MCF 10A (cell line): ENCODE results near the gene PGLYRP2. TPM values are rescaled to one million over a fixed set of nuclear protein-coding genes. Genes with fewer than 3 reads are reported as not detected.

Experiments used
- BruUV-seq: library from RNA; stranded (reverse); fragments of 400-500 nt; replicated peaks from 2 replicates; lab custom pipeline; 2021; lab: Mats Ljungman, UMichigan
- CTCF ChIA-PET: fragments of 300-600 bp; sonication (Branson Sonifier 250); formaldehyde crosslinking; extraction: SDS; loops from one replicate; lab custom pipeline; 2021; ENCODE audit warnings: antibody characterized with exemption, inconsistent platforms; lab: Yijun Ruan, JAX
- POLR2A ChIA-PET: fragments of 300-600, 350-650 bp; sonication (Branson Sonifier 250); formaldehyde crosslinking; extraction: SDS; loops from one replicate; lab custom pipeline; 2020; ENCODE audit warnings: antibody characterized with exemption, inconsistent platforms; lab: Yijun Ruan, JAX
- DNase-seq: peaks from one replicate; pipeline ENCODE4 v3.0.0-alpha.2; 2018; ENCODE audit not compliant: unreplicated experiment
- H3K27ac Mint-ChIP-seq: one replicate; pipeline ENCODE4 v1.8.0; 2022; ENCODE audit warnings: mild to moderate bottlenecking, low read depth, mixed read lengths; ENCODE audit not compliant: unreplicated experiment
- H3K27me3 Mint-ChIP-seq: one replicate; pipeline ENCODE4 v1.8.0; 2022; ENCODE audit warnings: mixed read lengths; ENCODE audit not compliant: insufficient read depth, unreplicated experiment
- H3K36me3 Mint-ChIP-seq: one replicate; pipeline ENCODE4 v1.8.0; 2022; ENCODE audit warnings: mild to moderate bottlenecking, moderate library complexity, mixed read lengths; ENCODE audit not compliant: insufficient read depth, unreplicated experiment
- H3K4me1 Mint-ChIP-seq: one replicate; pipeline ENCODE4 v1.8.0; 2022; ENCODE audit warnings: mixed read lengths; ENCODE audit not compliant: insufficient read depth, unreplicated experiment
- H3K4me3 Mint-ChIP-seq: one replicate; pipeline ENCODE4 v1.8.0; 2022; ENCODE audit warnings: mild to moderate bottlenecking, moderate library complexity, mixed read lengths; ENCODE audit not compliant: unreplicated experiment
- H3K9me3 Mint-ChIP-seq: one replicate; pipeline ENCODE4 v1.8.0; 2022; ENCODE audit warnings: mixed read lengths; ENCODE audit not compliant: unreplicated experiment
- CTCF ChIP-seq: fragments of 200-600 bp; IDR thresholded peaks from one replicate; pipeline ENCODE4 v1.8.0; 2022; ENCODE audit warnings: antibody characterized with exemption, mild to moderate bottlenecking; ENCODE audit not compliant: unreplicated experiment
- intact Hi-C: fragments of 100-400 bp; cut with micrococcal nuclease; formaldehyde crosslinking; loops from 2 replicates; pipeline ENCODE4 v1.14.1; 2022
- total RNA-seq: library from RNA; stranded (reverse); gene quantifications from 2 replicates; pipeline ENCODE4 v1.2.3, GENCODE V29; 2022

The PGLYRP2 gene
- total RNA-seq, 1 experiment from 2014 or later = not detected

- Mint-ChIP-seq H3K36me3 (no peaks in the 10 kb centered on the region), H3K27ac (peak overlapping the region; percentile 36)
- DNase-seq = no peak
Observed at GRCh38 chr19:15466851-15467733, 12.2 kb downstream of the PGLYRP2 start.

GRCh38 chr19:15464394-15465385 lies 14.6 kb downstream of the PGLYRP2 start, which contains the start of gene RASAL3:
Gene RASAL3 (minus strand): TSS chr19:15464544. CDS start chr19:15464358, 186 bp downstream.
- no peak for TF ChIP-seq CTCF
- ChIA-PET POLR2A (interaction anchor here (0.6 kb wide), 1 partner anchor 14 kb away, joined by 3 read pairs; no protein-coding TSS in a partner anchor), CTCF (no interaction called here)
- H3K4me3 Mint-ChIP-seq = no peak within 1 kb of the TSS
- no peak within 1 kb of the TSS for H3K27ac Mint-ChIP-seq
- H3K36me3 Mint-ChIP-seq = no peaks in the 10 kb centered on the region
- H3K27me3 Mint-ChIP-seq = peaks cover 11% of the 10 kb centered on the region
- no peak for DNase-seq
- BruUV-seq = no TSS peak
- intact Hi-C loops = no loop called here
- H3K9me3 Mint-ChIP-seq = no peaks in the 10 kb centered on the region
- H3K4me1 Mint-ChIP-seq = no peaks in the 10 kb centered on the region

More at GRCh38 chr19:15466851-15467733, 12.2 kb downstream of the PGLYRP2 start:
- Mint-ChIP-seq H3K4me3 (no peak overlapping the region), H3K9me3 (no peaks in the 10 kb centered on the region), H3K4me1 (no peaks in the 10 kb centered on the region), H3K27me3 (peaks cover 11% of the 10 kb centered on the region)
- ChIA-PET POLR2A (no interaction called here), CTCF (interaction anchor here (0.6 to 1.2 kb wide), 4 partner anchors 11 to 264 kb away, joined by 3 to 6 read pairs (median 4); no protein-coding TSS in a partner anchor)
- intact Hi-C loops = no loop called here
- BruUV-seq = no TSS peak
- TF ChIP-seq CTCF = no peak

GRCh38 chr19:15463861-15464371 lies 15.4 kb downstream of the PGLYRP2 start:
- ChIA-PET CTCF (no interaction called here), POLR2A (no interaction called here)
- no peaks in the 10 kb centered on the region for H3K9me3 Mint-ChIP-seq

More at GRCh38 chr19:15463861-15464371, 15.4 kb downstream of the PGLYRP2 start:
- Mint-ChIP-seq H3K27me3 (peaks cover 11% of the 10 kb centered on the region), H3K27ac (no peak overlapping the region), H3K36me3 (no peaks in the 10 kb centered on the region), H3K4me3 (no peak overlapping the region), H3K4me1 (no peaks in the 10 kb centered on the region)
- no peak for DNase-seq
- intact Hi-C loops = no loop called here
- no TSS peak for BruUV-seq
- TF ChIP-seq CTCF = no peak
